Calu3 (cell line): Measurements from ENCODE around the gene CLTA. TPM values are rescaled to one million over a fixed set of nuclear protein-coding genes. Genes with fewer than 3 reads are reported as not detected.

Experiments used
- BruUV-seq: library from RNA; stranded (reverse); fragments of 400-500 nt; replicated peaks from 2 replicates; lab custom pipeline; 2021; lab: Mats Ljungman, UMichigan
- CTCF ChIA-PET: fragments of 300-600 bp; sonication (Branson Sonifier 250); formaldehyde crosslinking; loops from one replicate; lab custom pipeline; 2022; ENCODE audit warnings: antibody characterized with exemption; lab: Charles Lee
- DNase-seq: peaks from one replicate; pipeline ENCODE4 v3.0.0; 2022
- H3K27ac Mint-ChIP-seq: one replicate; pipeline ENCODE4 v1.8.0; 2022; ENCODE audit warnings: mixed read lengths; ENCODE audit not compliant: unreplicated experiment
- H3K27me3 Mint-ChIP-seq: one replicate; pipeline ENCODE4 v1.8.0; 2022; ENCODE audit warnings: mixed read lengths; ENCODE audit not compliant: unreplicated experiment
- H3K36me3 Mint-ChIP-seq: one replicate; pipeline ENCODE4 v1.8.0; 2022; ENCODE audit warnings: mild to moderate bottlenecking, moderate library complexity, mixed read lengths; ENCODE audit not compliant: insufficient read depth, unreplicated experiment
- H3K4me1 Mint-ChIP-seq: one replicate; pipeline ENCODE4 v1.8.0; 2022; ENCODE audit warnings: mild to moderate bottlenecking, low read depth, mixed read lengths; ENCODE audit not compliant: unreplicated experiment
- H3K4me3 Mint-ChIP-seq: one replicate; pipeline ENCODE4 v1.8.0; 2022; ENCODE audit warnings: mild to moderate bottlenecking, low read depth, moderate library complexity, mixed read lengths; ENCODE audit not compliant: unreplicated experiment
- H3K9me3 Mint-ChIP-seq: one replicate; pipeline ENCODE4 v1.8.0; 2022; ENCODE audit warnings: low read depth, mixed read lengths; ENCODE audit not compliant: unreplicated experiment
- intact Hi-C: fragments of 100-400 bp; cut with micrococcal nuclease; formaldehyde crosslinking; loops from one replicate; pipeline ENCODE4 v1.10.0; 2022; ENCODE audit not compliant: unreplicated experiment
- total RNA-seq: library from RNA; stranded (reverse); gene quantifications from 2 replicates; pipeline ENCODE4 v1.2.3, GENCODE V29; 2022
- TF ChIP-seq, protein P1 (sequence below): fragments of 200-600 bp; IDR thresholded peaks from one replicate; pipeline ENCODE4 v1.8.0; 2022; ENCODE audit warnings: antibody characterized with exemption; ENCODE audit not compliant: unreplicated experiment

Gene CLTA
- total RNA-seq, 1 experiment from 2014 or later: 85.5 TPM

DNA sequence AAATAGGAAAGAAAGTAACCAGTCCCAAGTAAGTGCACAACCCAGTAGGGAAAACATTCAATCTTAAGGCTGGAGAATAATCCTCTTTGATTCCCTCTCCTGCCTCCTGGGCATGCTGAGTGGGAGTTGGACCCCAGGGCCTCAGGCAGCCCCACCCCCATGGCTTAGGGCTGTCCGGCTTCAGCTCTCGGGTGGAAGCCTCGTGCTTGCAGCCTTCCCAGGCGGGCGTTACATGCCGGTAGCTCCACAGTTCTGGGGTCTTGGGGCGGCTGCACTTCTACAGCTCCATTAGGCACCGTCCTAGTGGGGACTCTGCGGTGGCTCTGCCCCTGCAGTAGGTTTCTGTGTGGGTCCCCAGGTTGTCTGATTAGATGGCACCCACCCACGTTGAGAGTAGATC, 44.1 kb upstream of the CLTA start:
- H3K27ac Mint-ChIP-seq: no peak overlapping the region
- TF ChIP-seq, protein P1, sequence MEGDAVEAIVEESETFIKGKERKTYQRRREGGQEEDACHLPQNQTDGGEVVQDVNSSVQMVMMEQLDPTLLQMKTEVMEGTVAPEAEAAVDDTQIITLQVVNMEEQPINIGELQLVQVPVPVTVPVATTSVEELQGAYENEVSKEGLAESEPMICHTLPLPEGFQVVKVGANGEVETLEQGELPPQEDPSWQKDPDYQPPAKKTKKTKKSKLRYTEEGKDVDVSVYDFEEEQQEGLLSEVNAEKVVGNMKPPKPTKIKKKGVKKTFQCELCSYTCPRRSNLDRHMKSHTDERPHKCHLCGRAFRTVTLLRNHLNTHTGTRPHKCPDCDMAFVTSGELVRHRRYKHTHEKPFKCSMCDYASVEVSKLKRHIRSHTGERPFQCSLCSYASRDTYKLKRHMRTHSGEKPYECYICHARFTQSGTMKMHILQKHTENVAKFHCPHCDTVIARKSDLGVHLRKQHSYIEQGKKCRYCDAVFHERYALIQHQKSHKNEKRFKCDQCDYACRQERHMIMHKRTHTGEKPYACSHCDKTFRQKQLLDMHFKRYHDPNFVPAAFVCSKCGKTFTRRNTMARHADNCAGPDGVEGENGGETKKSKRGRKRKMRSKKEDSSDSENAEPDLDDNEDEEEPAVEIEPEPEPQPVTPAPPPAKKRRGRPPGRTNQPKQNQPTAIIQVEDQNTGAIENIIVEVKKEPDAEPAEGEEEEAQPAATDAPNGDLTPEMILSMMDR: no peak
- peaks cover 8% of the 10 kb centered on the region for H3K4me1 Mint-ChIP-seq
- BruUV-seq: no TSS peak
- H3K36me3 Mint-ChIP-seq: no peaks in the 10 kb centered on the region
- DNase-seq: no peak
- no peak overlapping the region for H3K4me3 Mint-ChIP-seq
- H3K9me3 Mint-ChIP-seq: peaks cover 3% of the 10 kb centered on the region
- intact Hi-C loops: no loop called here
- H3K27me3 Mint-ChIP-seq: peaks cover 24% of the 10 kb centered on the region
- CTCF ChIA-PET: no interaction called here

DNA sequence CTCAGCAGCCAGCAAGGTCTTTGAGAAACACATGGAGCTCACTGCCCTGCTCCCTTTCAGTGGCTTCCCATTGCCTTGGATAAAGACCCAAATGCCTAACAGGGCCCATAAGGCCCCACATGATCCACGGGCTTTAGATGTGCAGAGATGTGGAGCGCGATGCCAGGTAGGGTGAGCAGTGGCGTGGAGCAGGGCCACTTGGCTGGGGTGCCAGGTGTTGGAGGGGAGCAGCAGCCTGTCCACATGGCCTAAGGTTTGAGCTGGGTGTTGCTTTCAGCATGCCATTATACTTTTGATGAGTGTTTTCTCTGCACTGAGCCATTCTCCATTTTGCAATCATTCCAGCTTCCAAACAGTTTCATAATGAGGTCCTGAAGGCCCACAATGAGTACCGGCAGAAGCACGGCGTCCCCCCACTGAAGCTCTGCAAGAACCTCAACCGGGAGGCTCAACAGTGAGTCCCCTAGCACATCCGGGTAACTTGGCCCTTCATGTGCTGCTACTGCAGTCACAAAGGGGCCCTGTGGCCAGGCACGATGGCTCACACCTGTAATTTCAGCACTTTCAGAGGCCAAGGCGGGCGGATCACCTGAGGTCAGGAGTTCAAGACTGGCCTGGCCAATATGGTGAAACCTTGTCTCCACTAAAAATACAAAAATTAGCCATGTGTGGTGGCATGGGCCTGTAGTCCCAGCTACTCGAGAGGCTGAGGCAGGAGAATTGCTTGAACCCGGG, 43.1 kb upstream of the CLTA start:
- intact Hi-C loops: no loop called here
- no peak overlapping the region for H3K4me3 Mint-ChIP-seq
- CTCF ChIA-PET: interaction anchor here (0.5 kb wide), 1 partner anchor 159 kb away, joined by 3 read pairs; no protein-coding TSS in a partner anchor
- no peaks in the 10 kb centered on the region for H3K36me3 Mint-ChIP-seq
- TF ChIP-seq, protein P1: no peak
- H3K27ac Mint-ChIP-seq: no peak overlapping the region
- H3K9me3 Mint-ChIP-seq: peaks cover 3% of the 10 kb centered on the region
- peaks cover 8% of the 10 kb centered on the region for H3K4me1 Mint-ChIP-seq
- H3K27me3 Mint-ChIP-seq: peaks cover 24% of the 10 kb centered on the region
- no peak for DNase-seq
- BruUV-seq: no TSS peak

DNA sequence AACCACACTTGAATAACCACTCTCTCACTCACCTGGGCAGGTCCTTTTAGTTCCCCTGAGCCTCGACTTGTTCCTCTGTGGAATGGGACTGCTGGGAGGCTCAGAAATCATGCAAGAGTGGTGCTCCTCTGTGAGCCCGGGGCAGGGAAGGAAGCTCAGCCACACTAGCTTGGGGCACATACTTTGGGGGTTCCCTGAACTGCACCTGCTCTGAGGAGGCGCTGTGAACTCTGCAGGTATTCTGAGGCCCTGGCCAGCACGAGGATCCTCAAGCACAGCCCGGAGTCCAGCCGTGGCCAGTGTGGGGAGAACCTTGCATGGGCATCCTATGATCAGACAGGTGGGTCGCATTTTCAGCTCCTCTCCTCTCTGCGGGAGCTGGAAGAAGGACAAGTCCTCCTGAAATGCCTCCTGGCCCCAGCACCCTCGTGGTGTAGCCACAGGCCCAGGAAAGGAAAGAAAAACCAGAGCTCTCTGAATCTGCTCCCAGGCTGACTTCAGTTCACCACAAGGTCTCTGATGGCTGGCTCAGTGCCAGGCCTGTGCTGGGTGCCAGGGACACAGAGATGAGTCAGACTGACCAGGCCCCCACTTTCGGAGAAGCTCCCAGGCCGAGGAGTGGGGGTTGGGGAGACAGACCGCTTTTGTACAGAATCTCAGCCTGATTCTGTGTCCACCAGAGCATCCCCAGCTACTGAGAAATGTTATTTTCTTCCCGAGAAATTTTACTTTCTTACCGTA, 42.2 kb upstream of the CLTA start:
- Mint-ChIP-seq H3K27me3 (peaks cover 24% of the 10 kb centered on the region), H3K9me3 (peaks cover 3% of the 10 kb centered on the region), H3K27ac (no peak overlapping the region), H3K4me1 (peaks cover 8% of the 10 kb centered on the region), H3K4me3 (no peak overlapping the region), H3K36me3 (no peaks in the 10 kb centered on the region)
- TF ChIP-seq, protein P1: no peak
- CTCF ChIA-PET: interaction anchor here (1.1 kb wide), 1 partner anchor 18 kb away, joined by 6 read pairs; no protein-coding TSS in a partner anchor
- BruUV-seq: no TSS peak
- intact Hi-C loops: no loop called here
- peak; percentile 70 for DNase-seq

DNA sequence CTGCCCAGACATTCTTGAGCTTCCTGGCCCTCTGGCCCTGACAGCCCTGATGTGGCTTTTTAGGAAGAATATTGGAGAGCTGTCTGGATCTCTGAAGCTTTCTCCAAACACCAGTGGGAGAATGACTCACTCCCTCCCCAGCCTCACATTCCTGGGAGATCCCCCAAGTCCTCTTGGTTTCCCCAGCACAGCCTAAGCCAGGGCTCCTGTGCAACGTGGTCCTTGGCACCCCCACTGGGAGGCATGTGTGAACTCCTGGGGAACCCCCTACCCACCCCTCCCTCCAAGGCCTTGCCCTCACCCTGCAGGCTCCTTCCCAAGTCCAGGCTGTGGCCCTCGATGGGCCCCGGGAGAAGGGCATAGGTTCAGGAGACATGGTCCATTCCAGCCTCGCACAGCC, 41.5 kb upstream of the CLTA start:
- DNase-seq: no peak
- peaks cover 3% of the 10 kb centered on the region for H3K9me3 Mint-ChIP-seq
- no peak overlapping the region for H3K4me3 Mint-ChIP-seq
- H3K36me3 Mint-ChIP-seq: no peaks in the 10 kb centered on the region
- H3K27ac Mint-ChIP-seq: no peak overlapping the region
- intact Hi-C loops: no loop called here
- CTCF ChIA-PET: interaction anchor here (1.1 kb wide), 1 partner anchor 17 kb away, joined by 6 read pairs; no protein-coding TSS in a partner anchor
- BruUV-seq: no TSS peak
- TF ChIP-seq, protein P1: no peak
- H3K4me1 Mint-ChIP-seq: peaks cover 8% of the 10 kb centered on the region
- peaks cover 19% of the 10 kb centered on the region for H3K27me3 Mint-ChIP-seq
